ENCODE measurements around the gene CALCB. TPM values are rescaled to one million over a fixed set of nuclear protein-coding genes. Genes with fewer than 3 reads are reported as not detected.

The CALCB gene
- total RNA-seq, 1 experiment from 2014 or later, result not detected

- H3K27ac Mint-ChIP-seq, result no peak overlapping the region
- no peak overlapping the region for H3K9ac ChIP-seq (ENCODE audit: extremely low read depth, insufficient read length, low read length)
- H3K79me2 ChIP-seq (ENCODE audit: insufficient read depth, low read length), result no peaks in the 10 kb centered on the region
- H2AFZ ChIP-seq (ENCODE audit: low read length), result no peak overlapping the region
- no peak overlapping the region for H2BK15ac ChIP-seq (ENCODE audit: low read depth, low read length)
- no peak overlapping the region for H3K4me2 ChIP-seq (ENCODE audit: insufficient read depth, insufficient read length, low read length)
- no peak overlapping the region for H2BK20ac ChIP-seq (ENCODE audit: low read depth, low read length, poor library complexity, severe bottlenecking)
- no peaks in the 10 kb centered on the region for H3K9me3 ChIP-seq (ENCODE audit: control insufficient read depth, low read depth, low read length)
- no peak overlapping the region for H3K23ac ChIP-seq (ENCODE audit: insufficient read length, low read depth, low read length)
- DNase-seq, result no peak
- no peak overlapping the region for H3K56ac ChIP-seq (ENCODE audit: insufficient read length, low read depth, low read length)
- no CpG with 5 or more reads among the region's 5 CpGs for WGBS (ENCODE audit: extremely low coverage, insufficient read length, low lambda C conversion rate)
- no peak overlapping the region for H2BK12ac ChIP-seq (ENCODE audit: insufficient read length, low read depth, low read length)
- peaks cover 10% of the 10 kb centered on the region; the same call in 1 of the 2 replicates for H3K27me3 ChIP-seq (ENCODE audit: insufficient read depth, low read length)
- no peak overlapping the region for H3K18ac ChIP-seq (ENCODE audit: insufficient read length, low read depth, low read length)
- no peaks in the 10 kb centered on the region; a peak in 1 of 5 replicates for H3K9me3 Mint-ChIP-seq
- peaks cover 66% of the 10 kb centered on the region for H3K27me3 Mint-ChIP-seq (ENCODE audit: low read depth)
- H2BK5ac ChIP-seq (ENCODE audit: insufficient read length, low read length), result no peak overlapping the region
- H3K14ac ChIP-seq (ENCODE audit: insufficient read depth, low read length), result no peak overlapping the region
- H3K4me1 ChIP-seq (ENCODE audit: insufficient read depth, low read length), result no peaks in the 10 kb centered on the region
- H2AK5ac ChIP-seq (ENCODE audit: insufficient read length, low read length), result no peak overlapping the region
- no peak overlapping the region for H3K4me3 Mint-ChIP-seq
- no peak for TF ChIP-seq CTCF (conservative IDR thresholded peaks at IDR 0.05)
- no peak overlapping the region for H3T11ph ChIP-seq (ENCODE audit: low read length)
- no peaks in the 10 kb centered on the region for H4K20me1 ChIP-seq (ENCODE audit: control insufficient read depth, insufficient read depth, insufficient read length)
- H4K91ac ChIP-seq (ENCODE audit: insufficient read length, low read depth, low read length), result no peak overlapping the region
- peaks cover 5% of the 10 kb centered on the region for H3K23me2 ChIP-seq (ENCODE audit: insufficient read length, low read depth, low read length, poor library complexity, severe bottlenecking)
- no peak overlapping the region for H2BK120ac ChIP-seq (ENCODE audit: low read depth, low read length, poor library complexity, severe bottlenecking)
- no peaks in the 10 kb centered on the region for H3K36me3 Mint-ChIP-seq (ENCODE audit: insufficient read depth in 1 of 3, low read depth in 3 of 3)
- H4K8ac ChIP-seq (replicated peaks; ENCODE audit: insufficient read length, low read depth, low read length), result no peak overlapping the region
- H4K5ac ChIP-seq (ENCODE audit: insufficient read length, low read depth, low read length), result no peak overlapping the region
- peaks cover 3 to 11% of the 10 kb centered on the region in 2 experiments for H3K4me1 Mint-ChIP-seq
- H3K79me1 ChIP-seq (ENCODE audit: insufficient read depth, low read depth, low read length, poor library complexity, severe bottlenecking), result no peaks in the 10 kb centered on the region
- no peak overlapping the region for H3K27ac ChIP-seq (ENCODE audit: insufficient read length, low read depth, low read length)
- H3K4ac ChIP-seq (ENCODE audit: low read depth, low read length), result no peak overlapping the region
These were observed 42.3 kb downstream of the CALCB start for GRCh38 chr11:15115686-15116085.
